GM18858 (cell line): ENCODE data around the gene DNAH3.
"Not testable (repeated sequence)": the region's sequence is repeated elsewhere in the genome, so short reads cannot be mapped to it uniquely, and the experiment has no call there.

Experiments used
- ATAC-seq: cut with Tn5 transposase; IDR thresholded peaks from one replicate; pipeline ENCODE4 v1.9.1; 2021; ENCODE audit not compliant: unreplicated experiment

The DNAH3 gene

GRCh38 chr16:21009815-21010214 lies 140.8 kb downstream of the DNAH3 start:
- no peak for ATAC-seq

GRCh38 chr16:21005008-21005407 lies 145.6 kb downstream of the DNAH3 start:
- no peak for ATAC-seq

GRCh38 chr16:21001262-21001661 lies 149.4 kb downstream of the DNAH3 start:
- no peak for ATAC-seq

DNA sequence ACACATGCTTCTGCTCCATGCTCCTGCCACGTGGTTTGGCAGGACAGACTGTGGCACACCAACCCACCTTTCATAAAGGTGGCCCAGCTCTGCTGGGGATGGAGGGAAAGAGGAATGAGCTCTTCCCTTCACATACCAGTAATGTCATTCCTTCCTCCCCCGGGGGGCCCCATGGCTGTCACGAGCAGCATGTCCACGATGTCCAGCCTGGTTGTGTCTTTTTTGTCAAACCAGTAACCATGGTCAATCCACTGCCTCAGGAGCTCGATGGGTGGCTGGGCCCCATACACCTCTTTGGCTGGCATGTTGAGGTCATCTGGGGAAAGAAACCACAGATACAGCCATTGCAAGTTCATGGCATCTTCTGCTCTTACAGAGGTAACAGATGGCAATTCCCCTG lies 153.5 kb downstream of the DNAH3 start:
- ATAC-seq = no peak

DNA sequence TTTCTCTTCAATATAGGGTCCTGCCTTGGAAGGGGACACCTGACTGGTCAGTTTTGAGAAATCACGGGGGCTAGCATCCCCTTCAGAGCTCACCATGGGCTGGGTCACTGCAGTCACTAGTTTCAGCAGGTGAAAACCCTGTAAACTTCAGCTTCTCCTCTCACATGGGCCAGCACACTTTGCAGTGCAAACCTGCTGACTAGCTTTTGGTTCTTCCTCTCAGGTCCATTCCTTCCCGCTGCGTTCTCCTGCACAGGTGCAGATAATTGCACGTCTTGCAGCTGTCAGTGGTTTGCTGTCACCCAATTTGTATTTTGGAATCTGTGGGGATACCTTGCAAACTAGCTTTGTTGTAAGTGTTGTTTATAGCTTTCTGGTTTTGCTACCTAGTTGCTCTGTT lies 154.9 kb downstream of the DNAH3 start:
- no peak for ATAC-seq

DNA sequence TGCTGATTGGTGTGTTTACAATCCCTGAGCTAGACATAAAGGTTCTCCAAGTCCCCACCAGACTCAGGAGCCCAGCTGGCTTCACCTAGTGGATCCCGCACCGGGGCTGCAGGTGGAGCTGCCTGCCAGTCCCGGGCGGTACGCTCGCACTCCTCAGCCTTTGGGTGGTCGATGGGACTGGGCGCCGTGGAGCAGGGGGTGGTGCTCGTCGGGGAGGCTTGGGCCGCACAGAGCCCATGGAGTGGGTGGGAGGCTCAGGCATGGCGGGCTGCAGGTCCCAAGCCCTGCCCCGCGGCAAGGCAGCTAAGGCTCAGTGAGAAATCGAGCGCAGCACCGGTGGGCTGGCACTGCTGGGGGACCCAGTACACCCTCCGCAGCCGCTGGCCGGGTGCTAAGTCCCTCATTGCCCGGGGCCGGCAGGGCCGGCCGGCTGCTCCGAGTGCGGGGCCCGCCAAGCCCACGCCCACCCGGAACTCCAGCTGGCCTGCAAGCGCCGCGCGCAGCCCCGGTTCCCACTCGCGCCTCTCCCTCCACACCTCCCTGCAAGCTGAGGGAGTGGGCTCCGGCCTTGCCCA lies 161.1 kb downstream of the DNAH3 start:
- ATAC-seq = not testable (repeated sequence)

GRCh38 chr16:20987049-20987448 lies 163.6 kb downstream of the DNAH3 start:
- no peak for ATAC-seq

GRCh38 chr16:20984019-20984418 lies 166.6 kb downstream of the DNAH3 start:
- no peak for ATAC-seq

DNA sequence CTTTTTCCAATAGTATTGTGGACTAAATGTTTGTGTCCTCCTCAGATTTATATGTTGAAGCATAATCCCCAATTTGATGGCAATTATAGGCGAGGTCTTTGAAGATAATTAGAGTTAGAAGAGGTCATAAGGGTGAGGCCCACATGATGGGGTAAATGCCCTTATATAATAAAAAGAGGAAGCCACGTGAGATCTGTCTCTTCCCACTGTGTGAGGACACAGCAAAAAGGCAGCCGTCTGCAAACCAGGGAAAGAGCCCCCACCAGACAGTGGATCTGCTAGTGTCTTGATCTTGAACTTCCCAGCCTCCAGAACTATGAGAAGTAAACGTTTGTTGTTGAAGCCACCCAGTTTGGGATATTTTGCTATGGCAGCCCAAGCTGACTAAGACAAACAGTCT lies 174.1 kb downstream of the DNAH3 start:
- ATAC-seq = no peak

GRCh38 chr16:20973201-20973600 lies 177.4 kb downstream of the DNAH3 start:
- ATAC-seq = not testable (repeated sequence)

DNA sequence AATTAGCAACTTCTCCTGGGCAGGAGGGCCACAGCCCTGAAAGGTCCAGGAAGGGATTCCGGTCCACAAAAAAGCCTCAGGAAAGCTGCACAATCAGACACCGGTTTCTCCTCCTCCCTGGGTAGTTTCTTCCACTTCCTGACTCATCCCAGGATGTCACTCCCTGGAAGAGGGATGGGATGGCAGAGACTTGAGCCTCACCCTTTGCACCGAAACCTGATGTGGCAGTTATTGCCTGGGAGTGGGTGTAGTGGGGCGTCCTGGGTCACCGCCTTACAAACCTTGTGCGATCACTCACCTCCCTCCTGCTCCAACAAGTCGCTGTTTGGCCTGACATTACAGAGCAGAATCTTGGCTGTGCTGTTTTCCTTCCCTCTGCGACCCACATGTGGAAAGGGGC lies 179.2 kb downstream of the DNAH3 start:
- no peak for ATAC-seq

- ATAC-seq = no peak
Measured at GRCh38 chr16:20969386-20969785, 181.3 kb downstream of the DNAH3 start.

DNA sequence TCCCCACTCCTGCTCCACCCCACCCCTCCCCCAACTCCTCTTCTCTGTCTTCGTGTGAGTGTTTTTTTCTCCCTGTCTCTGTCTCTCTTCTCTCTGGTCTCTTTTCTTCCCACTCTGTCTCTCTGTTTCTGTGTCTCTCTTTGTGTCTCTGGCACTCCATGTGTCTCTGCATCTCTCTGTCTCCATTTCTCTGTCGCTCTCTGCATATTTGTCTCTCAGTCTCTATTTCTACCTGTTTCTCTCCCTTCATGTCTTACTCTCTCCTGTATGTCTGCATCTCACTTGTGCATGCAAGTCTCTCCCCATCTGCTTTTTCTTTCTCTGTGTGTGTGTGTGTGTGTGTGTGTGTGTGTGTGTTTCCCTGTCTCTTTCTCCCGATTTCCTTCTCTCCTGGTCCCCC lies 181.9 kb downstream of the DNAH3 start:
- ATAC-seq = no peak

DNA sequence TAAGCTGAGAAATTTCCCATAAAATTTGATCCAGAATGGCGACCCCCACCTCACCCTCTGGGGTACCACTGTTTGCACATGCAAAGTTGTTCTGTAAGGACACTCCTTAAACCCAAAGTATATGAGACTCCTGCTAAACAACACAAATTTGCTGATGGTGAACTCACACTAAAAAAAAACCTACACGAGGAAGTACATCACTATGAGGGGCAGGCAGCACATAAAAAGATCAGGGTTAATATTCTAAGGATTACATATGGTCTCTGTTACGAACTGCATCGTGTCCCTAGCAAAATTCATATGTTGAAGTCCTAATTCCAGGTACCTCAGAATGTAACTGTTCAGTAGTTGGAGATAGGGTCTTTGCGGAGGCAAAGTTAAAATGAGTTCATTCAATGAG lies 189.7 kb downstream of the DNAH3 start:
- ATAC-seq = no peak

DNA sequence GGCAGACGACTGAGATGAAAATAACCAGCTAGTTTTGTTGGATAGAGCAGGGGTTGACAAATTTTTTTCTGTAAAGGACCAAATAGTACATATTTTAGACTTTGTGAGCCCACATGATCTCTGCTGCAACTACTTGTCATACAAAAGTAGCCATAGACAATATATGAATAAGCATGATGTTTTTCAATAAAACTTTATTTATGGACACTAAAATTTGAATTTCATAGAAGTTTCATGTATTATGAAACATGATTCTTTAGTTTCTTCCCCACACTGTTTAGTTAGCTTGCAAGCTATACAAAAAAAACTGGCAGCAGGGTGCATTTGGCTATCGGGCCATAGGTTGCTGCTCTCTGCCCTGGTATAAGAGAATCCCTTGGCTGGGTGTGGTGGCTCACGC lies 193.5 kb downstream of the DNAH3 start:
- ATAC-seq = no peak

DNA sequence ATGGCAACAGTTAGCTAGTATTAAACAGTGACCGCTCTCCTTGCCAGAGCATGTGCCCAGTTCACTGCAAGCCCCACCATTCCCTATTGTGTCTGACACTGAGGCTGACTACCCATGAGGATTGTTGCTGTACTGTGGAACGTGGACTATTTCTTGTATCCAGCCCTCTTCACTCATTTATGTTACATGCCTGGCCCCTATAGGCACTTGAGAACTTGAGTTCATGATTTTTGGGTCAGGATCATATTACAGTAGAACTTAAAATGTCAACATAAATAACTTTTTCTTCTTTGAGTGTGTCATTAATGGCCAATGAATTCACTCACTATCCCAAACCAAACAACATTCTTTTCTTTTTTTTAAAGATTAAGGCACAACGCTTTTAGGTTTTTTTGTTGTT lies 194.3 kb downstream of the DNAH3 start:
- no peak for ATAC-seq

GRCh38 chr16:20954574-20954973 lies 196.1 kb downstream of the DNAH3 start:
- ATAC-seq = no peak

DNA sequence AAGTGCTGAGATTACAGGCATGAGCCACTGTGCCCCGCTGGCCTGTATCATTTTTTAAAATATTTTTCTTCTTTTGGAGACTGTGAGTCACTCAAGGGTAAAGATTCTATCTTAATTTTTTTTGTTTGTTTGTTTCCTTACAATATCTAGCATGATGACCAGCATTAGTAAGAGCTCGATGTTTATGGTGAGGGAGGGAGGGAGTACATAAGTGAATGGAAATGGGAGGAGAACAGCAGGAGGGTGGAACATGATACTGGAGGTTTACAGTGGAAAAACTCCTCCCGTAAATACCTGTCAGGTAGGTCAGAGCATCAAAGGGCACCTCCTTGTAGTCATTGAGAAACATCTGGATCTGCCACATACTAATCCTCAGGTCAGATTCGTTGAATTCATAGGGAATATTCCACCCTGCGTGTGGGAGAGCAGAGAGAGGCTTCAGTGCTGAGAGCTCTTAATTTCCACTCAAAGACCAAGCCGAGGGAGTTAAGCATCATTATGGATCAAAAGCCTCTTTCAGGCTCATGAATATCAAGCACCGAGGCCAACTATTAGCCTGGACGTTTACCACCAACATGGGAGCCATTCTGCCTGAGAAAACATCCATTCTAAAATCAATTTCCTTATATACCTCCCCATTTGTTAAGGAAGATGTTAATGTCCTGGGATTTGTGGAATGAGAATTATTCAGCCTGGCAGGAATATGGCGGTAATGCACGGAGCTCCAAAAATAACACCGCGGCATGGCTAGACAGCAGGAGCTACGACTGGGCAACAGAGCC lies 198.3 kb downstream of the DNAH3 start:
- ATAC-seq = no peak

GRCh38 chr16:20950294-20950693 lies 200.4 kb downstream of the DNAH3 start:
- no peak for ATAC-seq

- no peak for ATAC-seq
Measured at GRCh38 chr16:20949660-20950059, 201.0 kb downstream of the DNAH3 start.

DNA sequence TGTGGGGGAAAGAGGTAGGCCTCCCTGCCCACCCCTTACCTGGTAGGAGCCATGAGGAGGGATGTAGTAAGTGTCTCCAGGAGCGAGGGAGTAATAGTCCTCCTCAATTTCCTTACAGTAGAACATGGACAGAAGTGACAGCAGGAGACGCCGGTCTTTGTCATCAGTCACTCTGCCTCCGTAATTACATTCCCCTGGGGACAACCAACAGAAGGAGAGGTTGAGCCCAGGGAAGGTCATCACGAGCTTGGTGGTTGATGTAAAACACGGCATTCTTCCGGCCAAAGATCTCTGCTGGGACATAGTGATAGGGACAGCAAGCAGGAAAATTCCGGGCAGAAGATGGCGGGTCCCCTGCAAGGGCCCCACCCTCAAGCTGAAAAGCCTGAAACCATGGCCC lies 202.2 kb downstream of the DNAH3 start:
- no peak for ATAC-seq

DNA sequence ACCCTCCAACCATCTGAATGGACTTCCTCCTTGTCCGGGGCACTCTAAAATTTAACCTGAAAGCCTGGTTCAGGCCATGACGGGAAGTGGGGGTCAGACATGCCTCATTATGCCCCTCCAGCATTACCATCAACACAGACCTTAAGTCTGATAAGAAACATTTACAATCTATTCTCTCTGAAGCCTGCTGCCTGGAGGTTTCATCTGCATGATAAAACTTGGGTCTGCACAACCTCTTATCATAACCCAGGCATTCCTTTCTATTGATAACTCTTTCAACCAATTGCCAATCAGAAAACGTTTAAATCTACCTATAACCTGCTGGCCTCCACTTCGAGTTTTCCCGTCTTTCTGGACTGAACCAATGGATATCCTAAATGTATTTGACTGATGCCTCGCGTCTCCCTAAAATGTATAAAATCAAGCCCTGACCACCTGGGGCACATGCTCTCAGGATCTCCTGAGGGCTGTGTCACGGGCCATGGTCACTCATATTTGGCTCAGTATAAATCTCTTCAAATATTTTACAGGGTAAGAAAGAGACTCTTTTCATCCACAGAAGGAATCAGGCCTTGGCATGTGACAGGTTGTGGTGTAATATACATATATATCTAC lies 204.5 kb downstream of the DNAH3 start:
- no peak for ATAC-seq

DNA sequence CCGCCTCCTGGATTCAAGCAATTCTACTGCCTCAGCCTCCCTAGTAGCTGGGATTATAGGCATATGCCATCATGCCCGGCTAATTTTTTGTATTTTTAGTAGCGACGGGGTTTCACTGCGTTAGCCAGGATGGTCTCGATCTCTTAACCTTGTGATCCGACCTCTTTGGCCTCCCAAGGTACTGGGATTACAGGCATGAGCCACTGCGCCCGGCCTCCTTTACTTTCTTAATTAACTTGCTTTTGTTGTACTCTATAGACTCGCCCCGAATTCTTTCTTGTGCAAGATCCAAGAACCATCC lies 205.1 kb downstream of the DNAH3 start:
- ATAC-seq = not testable (repeated sequence)
